AG04449 (cell line): ENCODE measurements around the gene MTA3.

Experiments
- CTCF ChIA-PET: fragments of 350-600 bp; formaldehyde crosslinking; extraction: SDS; loops from one replicate; lab custom pipeline; 2021; ENCODE audit warnings: antibody characterized with exemption; lab: Yijun Ruan, JAX
- POLR2A ChIA-PET: fragments of 400-600, 350-600 bp; formaldehyde crosslinking; extraction: SDS; loops from one replicate; lab custom pipeline; 2020; ENCODE audit warnings: antibody characterized with exemption, inconsistent platforms; lab: Yijun Ruan, JAX
- DNase-seq: peaks from one replicate; pipeline ENCODE4 v3.0.0-alpha.2; 2010; ENCODE audit warnings: low read depth, low spot score
- H3K4me3 ChIP-seq: 2 replicates; pipeline ENCODE4 v1.5.1; 2011; ENCODE audit warnings: low read depth, mild to moderate bottlenecking, control low read depth, low read length
- CTCF ChIP-seq: IDR thresholded peaks from one replicate; pipeline ENCODE4 v1.5.1; 2011; ENCODE audit warnings: mild to moderate bottlenecking, moderate library complexity, low read length, control low read depth, inconsistent platforms; ENCODE audit not compliant: insufficient read depth; ENCODE audit errors: missing control alignments

Gene MTA3

GRCh38 chr2:42800981-42801380, 232.5 kb downstream of the MTA3 start:
- no peak overlapping the region for H3K4me3 ChIP-seq
- TF ChIP-seq CTCF = no peak
- ChIA-PET POLR2A (interaction anchor here (1.4 kb wide), 1 partner anchor 10 kb away, joined by 6 read pairs; no protein-coding TSS in a partner anchor), CTCF (interaction anchor here (1.0 to 2.6 kb wide), 2 partner anchors 9 kb away, joined by 3 to 15 read pairs; no protein-coding TSS in a partner anchor)
- no peak for DNase-seq

- no peak for TF ChIP-seq CTCF
- DNase-seq = no peak
- ChIA-PET POLR2A (interaction anchor here (1.4 kb wide), 1 partner anchor 9 kb away, joined by 6 read pairs; no protein-coding TSS in a partner anchor), CTCF (interaction anchor here (1.0 to 2.6 kb wide), 2 partner anchors 9 kb away, joined by 3 to 15 read pairs; no protein-coding TSS in a partner anchor)
- no peak overlapping the region for H3K4me3 ChIP-seq
Measured at GRCh38 chr2:42801381-42801780, 232.9 kb downstream of the MTA3 start.

GRCh38 chr2:42802150-42802549, 233.7 kb downstream of the MTA3 start:
- H3K4me3 ChIP-seq = no peak overlapping the region
- DNase-seq = no peak
- ChIA-PET POLR2A (no interaction called here), CTCF (no interaction called here)
- TF ChIP-seq CTCF = no peak

- H3K4me3 ChIP-seq = no peak overlapping the region
- ChIA-PET CTCF (no interaction called here), POLR2A (no interaction called here)
- TF ChIP-seq CTCF = no peak
- no peak for DNase-seq
Measured at GRCh38 chr2:42804338-42804737, 235.9 kb downstream of the MTA3 start.

- ChIA-PET POLR2A (no interaction called here), CTCF (interaction anchor here (1.6 kb wide), 1 partner anchor 11 kb away, joined by 6 read pairs; no protein-coding TSS in a partner anchor)
- H3K4me3 ChIP-seq = no peak overlapping the region
- no peak for TF ChIP-seq CTCF
- no peak for DNase-seq
Measured at GRCh38 chr2:42804891-42805290, 236.5 kb downstream of the MTA3 start.
